ENCODE results near the gene PNPLA1.

Gene PNPLA1

GRCh38 chr6:36350082-36350481 lies 80.2 kb downstream of the PNPLA1 start:
- H3K9me3 ChIP-seq = no peaks in the 10 kb centered on the region
- no peaks in the 10 kb centered on the region for H3K36me3 ChIP-seq
- H3K27ac ChIP-seq = no peak overlapping the region
- no peaks in the 10 kb centered on the region for H3K4me1 ChIP-seq (ENCODE audit: control insufficient read depth in 1 of 2, insufficient read depth in 1 of 2, low read depth in 1 of 2, low read length in 1 of 2)
- no peak overlapping the region for H3K4me3 ChIP-seq (ENCODE audit: low read depth in 1 of 2, low read length in 1 of 2)
- TF ChIP-seq CTCF (IDR thresholded peaks at IDR 0.05) = no peak
- no peaks in the 10 kb centered on the region for H3K27me3 ChIP-seq

- H3K9me3 ChIP-seq = no peaks in the 10 kb centered on the region
- no peak overlapping the region for H3K27ac ChIP-seq
- H3K27me3 ChIP-seq = no peaks in the 10 kb centered on the region
- TF ChIP-seq CTCF (IDR thresholded peaks at IDR 0.05) = no peak
- peaks cover 2 to 6% of the 10 kb centered on the region in 2 experiments for H3K4me1 ChIP-seq (ENCODE audit: control insufficient read depth in 1 of 2, insufficient read depth in 1 of 2, low read depth in 1 of 2, low read length in 1 of 2)
- H3K36me3 ChIP-seq = no peaks in the 10 kb centered on the region
- H3K4me3 ChIP-seq (ENCODE audit: low read depth in 1 of 2, low read length in 1 of 2) = no peak overlapping the region
These were observed 81.1 kb downstream of the PNPLA1 start for GRCh38 chr6:36350681-36351571.

- Histone ChIP-seq H3K9me3 (no peaks in the 10 kb centered on the region), H3K36me3 (no peaks in the 10 kb centered on the region), H3K27me3 (no peaks in the 10 kb centered on the region), H3K4me1 (ENCODE audit: control insufficient read depth in 1 of 2, insufficient read depth in 1 of 2, low read depth in 1 of 2, low read length in 1 of 2) (peaks cover 8 to 13% of the 10 kb centered on the region in 2 experiments), H3K4me3 (ENCODE audit: low read depth in 1 of 2, low read length in 1 of 2) (no peak overlapping the region), H3K27ac (no peak overlapping the region)
- no peak for TF ChIP-seq CTCF (IDR thresholded peaks at IDR 0.05)
These were observed 82.8 kb downstream of the PNPLA1 start for GRCh38 chr6:36352477-36353157.

- Histone ChIP-seq H3K9me3 (no peaks in the 10 kb centered on the region), H3K36me3 (no peaks in the 10 kb centered on the region), H3K4me1 (ENCODE audit: control insufficient read depth in 1 of 2, insufficient read depth in 1 of 2, low read depth in 1 of 2, low read length in 1 of 2) (peaks cover 8 to 13% of the 10 kb centered on the region in 2 experiments), H3K27me3 (no peaks in the 10 kb centered on the region), H3K4me3 (ENCODE audit: low read depth in 1 of 2, low read length in 1 of 2) (no peak overlapping the region), H3K27ac (no peak overlapping the region)
- TF ChIP-seq CTCF (IDR thresholded peaks at IDR 0.05) = no peak
These were observed 83.6 kb downstream of the PNPLA1 start for GRCh38 chr6:36353411-36353915.

- Histone ChIP-seq H3K27me3 (no peaks in the 10 kb centered on the region), H3K4me1 (ENCODE audit: control insufficient read depth in 1 of 2, insufficient read depth in 1 of 2, low read depth in 1 of 2, low read length in 1 of 2) (peaks cover 14 to 20% of the 10 kb centered on the region in 2 experiments), H3K4me3 (ENCODE audit: low read depth in 1 of 2, low read length in 1 of 2) (no peak overlapping the region), H3K27ac (no peak overlapping the region), H3K36me3 (no peaks in the 10 kb centered on the region), H3K9me3 (no peaks in the 10 kb centered on the region)
- no peak for TF ChIP-seq CTCF (IDR thresholded peaks at IDR 0.05)
These were observed 86.0 kb downstream of the PNPLA1 start for GRCh38 chr6:36355819-36356218.
